Loucy (cell line): ENCODE results near the gene WDR7.

ENCODE experiments used
- H2AFZ ChIP-seq: fragments of 200-600 bp; sonication (generic); 2 replicates; pipeline ENCODE4 v1.6.0; 2016; ENCODE audit warnings: antibody characterized with exemption, mild to moderate bottlenecking, low read length, moderate library complexity
- H3F3A ChIP-seq: fragments of 200-600 bp; 2 replicates; pipeline ENCODE4 v1.6.0; 2016; ENCODE audit warnings: antibody characterized with exemption, low read depth, mild to moderate bottlenecking
- H3K27me3 ChIP-seq: fragments of 200-600 bp; sonication (generic); 2 replicates; pipeline ENCODE4 v1.6.1; 2014; ENCODE audit warnings: low read length, mild to moderate bottlenecking; ENCODE audit not compliant: insufficient read depth, poor library complexity, severe bottlenecking
- H3K36me3 ChIP-seq: fragments of 200-600 bp; sonication (generic); 2 replicates; pipeline ENCODE4 v1.6.1; 2016; ENCODE audit warnings: low read length; ENCODE audit not compliant: insufficient read depth
- H3K4me1 ChIP-seq: fragments of 200-600 bp; sonication (generic); 2 replicates; pipeline ENCODE4 v1.5.1; 2014; ENCODE audit warnings: low read length, mild to moderate bottlenecking; ENCODE audit not compliant: insufficient read depth, poor library complexity, severe bottlenecking
- H3K4me2 ChIP-seq: fragments of 200-600 bp; sonication (generic); 2 replicates; pipeline ENCODE4 v1.6.0; 2014; ENCODE audit warnings: antibody characterized with exemption, low read length, low read depth, mild to moderate bottlenecking; ENCODE audit not compliant: poor library complexity, severe bottlenecking
- H3K4me3 ChIP-seq: fragments of 200-600 bp; sonication (generic); 2 replicates; pipeline ENCODE4 v1.5.1; 2014; ENCODE audit warnings: low read length, mild to moderate bottlenecking, mixed read lengths; ENCODE audit not compliant: poor library complexity, severe bottlenecking
- H3K79me2 ChIP-seq: fragments of 200-600 bp; sonication (generic); 2 replicates; pipeline ENCODE4 v1.6.1; 2014; ENCODE audit warnings: low read length; ENCODE audit not compliant: insufficient read depth
- H3K9ac ChIP-seq: fragments of 200-600 bp; sonication (generic); 2 replicates; pipeline ENCODE4 v1.6.0; 2014; ENCODE audit warnings: mild to moderate bottlenecking, low read depth, low read length, moderate library complexity; ENCODE audit not compliant: poor library complexity, severe bottlenecking
- H3K9me2 ChIP-seq: fragments of 200-600 bp; sonication (generic); replicated peaks from 2 replicates; pipeline ENCODE4 v1.6.1; 2016; ENCODE audit warnings: low read depth, low read length, mixed read lengths
- H3K9me3 ChIP-seq: fragments of 200-600 bp; sonication (generic); 2 replicates; pipeline ENCODE4 v1.6.1; 2014; ENCODE audit warnings: mild to moderate bottlenecking, antibody characterized with exemption, low read length, low read depth; ENCODE audit not compliant: insufficient read depth
- H4K20me1 ChIP-seq: fragments of 200-600 bp; sonication (generic); 2 replicates; pipeline ENCODE4 v1.6.0; 2014; ENCODE audit warnings: antibody characterized with exemption, low read length, mild to moderate bottlenecking; ENCODE audit not compliant: insufficient read depth, poor library complexity, severe bottlenecking
- EZH2phosphoT487 ChIP-seq: fragments of 200-600 bp; IDR thresholded peaks from 2 replicates; pipeline ENCODE4 v1.6.1; 2018; ENCODE audit warnings: antibody characterized with exemption, mild to moderate bottlenecking, moderate library complexity, borderline replicate concordance
- TF ChIP-seq, protein P1 (sequence below): fragments of 200-600 bp; sonication (generic); conservative IDR thresholded peaks from 2 replicates; pipeline ENCODE4 v1.5.1; 2014; ENCODE audit warnings: mild to moderate bottlenecking, antibody characterized with exemption, low read length

The WDR7 gene

DNA sequence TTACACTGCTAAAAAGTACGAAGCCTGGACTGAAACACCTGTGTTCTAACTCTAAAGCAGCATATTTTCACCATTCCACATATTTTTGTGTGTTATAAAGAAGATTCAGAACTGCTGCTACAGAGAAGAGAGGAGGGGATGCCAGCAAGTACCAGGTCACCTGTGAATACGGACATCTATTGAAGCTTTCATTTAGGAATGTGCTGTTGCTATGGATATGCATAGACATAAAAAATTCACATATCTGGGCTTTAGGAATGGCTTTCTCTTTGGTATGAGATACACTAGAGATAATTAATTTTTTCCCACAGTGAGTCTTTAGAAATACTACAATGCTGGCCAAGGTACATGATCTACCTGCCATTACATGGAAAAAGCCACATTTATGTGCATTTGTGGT, 238.5 kb downstream of the WDR7 start:
- Histone ChIP-seq H2AFZ (no peak overlapping the region), H3K4me2 (no peak overlapping the region), H3K9ac (no peak overlapping the region), H3K27me3 (no peaks in the 10 kb centered on the region), H3K9me2 (no peaks in the 10 kb centered on the region), H3K4me3 (no peak overlapping the region), H4K20me1 (no peaks in the 10 kb centered on the region), H3F3A (no peaks in the 10 kb centered on the region), H3K4me1 (no peaks in the 10 kb centered on the region), H3K9me3 (no peaks in the 10 kb centered on the region), H3K36me3 (no peaks in the 10 kb centered on the region), H3K79me2 (no peaks in the 10 kb centered on the region)
- TF ChIP-seq EZH2phosphoT487, result no peak
- TF ChIP-seq, protein P1, sequence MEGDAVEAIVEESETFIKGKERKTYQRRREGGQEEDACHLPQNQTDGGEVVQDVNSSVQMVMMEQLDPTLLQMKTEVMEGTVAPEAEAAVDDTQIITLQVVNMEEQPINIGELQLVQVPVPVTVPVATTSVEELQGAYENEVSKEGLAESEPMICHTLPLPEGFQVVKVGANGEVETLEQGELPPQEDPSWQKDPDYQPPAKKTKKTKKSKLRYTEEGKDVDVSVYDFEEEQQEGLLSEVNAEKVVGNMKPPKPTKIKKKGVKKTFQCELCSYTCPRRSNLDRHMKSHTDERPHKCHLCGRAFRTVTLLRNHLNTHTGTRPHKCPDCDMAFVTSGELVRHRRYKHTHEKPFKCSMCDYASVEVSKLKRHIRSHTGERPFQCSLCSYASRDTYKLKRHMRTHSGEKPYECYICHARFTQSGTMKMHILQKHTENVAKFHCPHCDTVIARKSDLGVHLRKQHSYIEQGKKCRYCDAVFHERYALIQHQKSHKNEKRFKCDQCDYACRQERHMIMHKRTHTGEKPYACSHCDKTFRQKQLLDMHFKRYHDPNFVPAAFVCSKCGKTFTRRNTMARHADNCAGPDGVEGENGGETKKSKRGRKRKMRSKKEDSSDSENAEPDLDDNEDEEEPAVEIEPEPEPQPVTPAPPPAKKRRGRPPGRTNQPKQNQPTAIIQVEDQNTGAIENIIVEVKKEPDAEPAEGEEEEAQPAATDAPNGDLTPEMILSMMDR, result no peak

DNA sequence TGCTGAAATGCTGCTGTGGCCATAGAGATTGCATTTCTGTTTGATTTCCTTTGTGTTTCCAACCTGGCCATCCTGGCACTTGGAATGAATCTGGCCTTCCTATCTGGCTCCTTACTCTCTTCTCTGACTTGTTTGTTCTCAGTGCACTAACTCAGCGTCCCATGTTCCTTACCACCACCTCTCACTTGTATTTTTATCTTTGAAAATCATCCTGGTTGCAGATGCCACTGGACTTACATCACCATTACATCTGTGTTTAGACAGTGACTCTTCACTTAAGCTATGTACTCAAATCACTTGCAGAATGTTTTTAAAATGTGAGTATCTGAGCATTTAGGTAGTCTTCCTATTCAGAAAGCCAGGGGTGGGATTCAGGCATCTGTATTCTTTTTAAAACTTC, 239.5 kb downstream of the WDR7 start:
- no peaks in the 10 kb centered on the region for H4K20me1 ChIP-seq
- no peaks in the 10 kb centered on the region for H3K27me3 ChIP-seq
- no peaks in the 10 kb centered on the region for H3F3A ChIP-seq
- no peaks in the 10 kb centered on the region for H3K9me3 ChIP-seq
- H3K79me2 ChIP-seq, result no peaks in the 10 kb centered on the region
- no peaks in the 10 kb centered on the region for H3K9me2 ChIP-seq
- no peak overlapping the region for H3K4me3 ChIP-seq
- no peak overlapping the region for H3K4me2 ChIP-seq
- no peak overlapping the region for H2AFZ ChIP-seq
- TF ChIP-seq, protein P1, result no peak
- no peak for TF ChIP-seq EZH2phosphoT487
- no peaks in the 10 kb centered on the region for H3K4me1 ChIP-seq
- H3K9ac ChIP-seq, result no peak overlapping the region
- H3K36me3 ChIP-seq, result no peaks in the 10 kb centered on the region

GRCh38 chr18:56891116-56891515, 240.0 kb downstream of the WDR7 start:
- Histone ChIP-seq H3K4me2 (no peak overlapping the region), H3K4me3 (no peak overlapping the region), H3F3A (no peaks in the 10 kb centered on the region), H4K20me1 (no peaks in the 10 kb centered on the region), H3K79me2 (no peaks in the 10 kb centered on the region), H3K9me3 (no peaks in the 10 kb centered on the region), H3K9ac (no peak overlapping the region), H3K9me2 (no peaks in the 10 kb centered on the region), H3K36me3 (no peaks in the 10 kb centered on the region), H2AFZ (no peak overlapping the region), H3K4me1 (no peaks in the 10 kb centered on the region), H3K27me3 (no peaks in the 10 kb centered on the region)
- no peak for TF ChIP-seq EZH2phosphoT487
- TF ChIP-seq, protein P1, result no peak
